A549 (cell line): ENCODE data around the gene SVEP1. TPM values are rescaled to one million over a fixed set of nuclear protein-coding genes. Genes with fewer than 3 reads are reported as not detected.

Experiments
- ATAC-seq, 2 experiments: fragments of 200-7000 bp in 1 of 2; fragments of >200 bp in 1 of 2; cut with Nextera tagmentation in 1 of 2; cut with Tn5 transposase in 1 of 2; 3 replicates each; pipeline versions ENCODE4 v1.8.0 to v1.9.1; 2018 to 2020; ENCODE audit warnings: mild to moderate bottlenecking in 1 of 2, moderate library complexity in 1 of 2
- CTCF ChIA-PET: fragments of 300-600 bp; sonication (Branson Sonifier 250); formaldehyde crosslinking; extraction: SDS; loops from one replicate; lab custom pipeline; 2021; ENCODE audit warnings: antibody characterized with exemption, inconsistent platforms; lab: Yijun Ruan, JAX
- POLR2A ChIA-PET: fragments of 350-600 bp; formaldehyde crosslinking; extraction: SDS; loops from one replicate; lab custom pipeline; 2021; ENCODE audit warnings: antibody characterized with exemption, inconsistent platforms; lab: Yijun Ruan, JAX
- DNase-seq, 2 experiments: peaks; one replicate each; pipeline versions ENCODE4 v3.0.0 to v3.0.0-alpha.2; 2011 to 2016; ENCODE audit warnings: low read depth in 1 of 2, low spot score in 1 of 2
- FAIRE-seq: peaks from 2 replicates; lab custom pipeline; 2011; peaks lifted over from hg19 to GRCh38; lab: Jason Lieb, UNC
- H3K27ac ChIP-seq, 2 experiments: fragments of >200 bp; sonication (Bioruptor Twin); formaldehyde crosslinking; 3 replicates each; pipeline ENCODE4 v1.5.1; 2016 to 2017
- H3K4me1 ChIP-seq: fragments of >200 bp; sonication (Bioruptor Twin); formaldehyde crosslinking; 3 replicates; pipeline ENCODE4 v1.6.1; 2016
- H3K4me2 ChIP-seq: fragments of >200 bp; sonication (Bioruptor Twin); formaldehyde crosslinking; 3 replicates; pipeline ENCODE4 v1.6.1; 2016
- H3K4me3 ChIP-seq: fragments of >200 bp; sonication (Bioruptor Twin); formaldehyde crosslinking; 3 replicates; pipeline ENCODE4 v1.5.1; 2016
- H3K9me3 ChIP-seq: fragments of >200 bp; sonication (Bioruptor Twin); formaldehyde crosslinking; 3 replicates; pipeline ENCODE4 v1.6.1; 2016
- BHLHE40 ChIP-seq: IDR thresholded peaks from 2 replicates; pipeline ENCODE4 v1.6.1; 2012; ENCODE audit warnings: low read depth, low read length, inconsistent platforms
- CBX2 ChIP-seq: fragments of 200-600 bp; sonication (generic); IDR thresholded peaks from 2 replicates; pipeline ENCODE4 v1.6.1; 2016; ENCODE audit warnings: low read depth, mild to moderate bottlenecking, borderline replicate concordance
- CHD4 ChIP-seq: fragments of 200-600 bp; sonication (generic); IDR thresholded peaks from 2 replicates; pipeline ENCODE4 v1.6.1; 2016; ENCODE audit warnings: antibody characterized with exemption, mild to moderate bottlenecking, borderline replicate concordance
- EHF ChIP-seq: fragments of 250-450 bp; sonication (Bioruptor Pico); IDR thresholded peaks from 2 replicates; pipeline ENCODE4 v1.5.0; 2020; ENCODE audit warnings: mild to moderate bottlenecking
- EP300 ChIP-seq, 2 experiments: fragments of >200 bp; sonication (Bioruptor Twin); formaldehyde crosslinking; IDR thresholded peaks; 2 replicates in 1 of 2; 3 replicates in 1 of 2; pipeline ENCODE4 v1.6.1; 2016 to 2017
- FOSB ChIP-seq: fragments of 250-450 bp; sonication (Bioruptor Pico); IDR thresholded peaks from 2 replicates; pipeline ENCODE4 v1.5.0; 2020; ENCODE audit warnings: mild to moderate bottlenecking, moderate library complexity
- HDAC2 ChIP-seq: fragments of 200-600 bp; sonication (generic); IDR thresholded peaks from 2 replicates; pipeline ENCODE4 v1.6.1; 2016
- HOXA7 ChIP-seq: fragments of 250-450 bp; sonication (Bioruptor Pico); IDR thresholded peaks from 2 replicates; pipeline ENCODE4 v1.5.0; 2020; ENCODE audit warnings: mild to moderate bottlenecking, moderate library complexity
- HOXB13 ChIP-seq: fragments of 250-450 bp; sonication (Bioruptor Pico); IDR thresholded peaks from 2 replicates; pipeline ENCODE4 v1.5.0; 2020; ENCODE audit warnings: low read depth, mild to moderate bottlenecking, moderate library complexity
- KDM1A ChIP-seq: fragments of 200-600 bp; sonication (generic); IDR thresholded peaks from 2 replicates; pipeline ENCODE4 v1.6.1; 2016; ENCODE audit warnings: low read depth, mild to moderate bottlenecking
- KDM5A ChIP-seq: fragments of 200-600 bp; sonication (generic); IDR thresholded peaks from 2 replicates; pipeline ENCODE4 v1.6.1; 2016; ENCODE audit warnings: antibody characterized with exemption, mild to moderate bottlenecking
- NFE2L2 ChIP-seq: fragments of 150-350 bp; conservative IDR thresholded peaks from 2 replicates; pipeline ENCODE4 v1.6.1; 2014; ENCODE audit warnings: low read length
- NR3C1 ChIP-seq: fragments of >200 bp; sonication (Bioruptor Twin); formaldehyde crosslinking; IDR thresholded peaks from 3 replicates; pipeline ENCODE4 v1.6.1; 2017
- RARB ChIP-seq: fragments of 250-450 bp; sonication (Bioruptor Pico); IDR thresholded peaks from 2 replicates; pipeline ENCODE4 v1.8.0; 2021; ENCODE audit warnings: mild to moderate bottlenecking, moderate library complexity
- REST ChIP-seq: fragments of 200-600 bp; sonication (generic); IDR thresholded peaks from 2 replicates; pipeline ENCODE4 v1.6.1; 2016; ENCODE audit warnings: antibody characterized with exemption, mild to moderate bottlenecking, moderate library complexity
- RFX5 ChIP-seq: fragments of 450-650 bp; IDR thresholded peaks from 2 replicates; pipeline ENCODE4 v1.7.1; 2014; ENCODE audit warnings: antibody characterized with exemption, mild to moderate bottlenecking, moderate library complexity
- TFCP2L1 ChIP-seq: fragments of 250-450 bp; sonication (Bioruptor Pico); IDR thresholded peaks from 2 replicates; pipeline ENCODE4 v1.5.0; 2021; ENCODE audit warnings: mild to moderate bottlenecking
- USF2 ChIP-seq: fragments of 450-650 bp; IDR thresholded peaks from 2 replicates; pipeline ENCODE4 v1.6.1; 2014; ENCODE audit warnings: antibody characterized with exemption
- ZFP36 ChIP-seq: fragments of 450-650 bp; IDR thresholded peaks from 2 replicates; pipeline ENCODE4 v1.6.1; 2014; ENCODE audit warnings: borderline replicate concordance; ENCODE audit not compliant: partially characterized antibody
- WGBS: methylation state at CpG from one replicate; pipeline ENCODE4 v1.1.6; 2017; ENCODE audit errors: missing lambda C conversion rate; 5-methylcytosine and 5-hydroxymethylcytosine counted together
- polyA plus RNA-seq, 4 experiments: library from polyadenylated mRNA; depleted of rRNA in 3 of 4; stranded (reverse); fragments of >200 nt; fragmentation: RNase III in 1 of 4; extraction: RNeasy Plus Mini Kit Qiagen cat#74134 plus additional on column Dnase treatment in 1 of 4; gene quantifications; 2 replicates in 3 of 4; 3 replicates in 1 of 4; pipeline ENCODE4 v1.2.3, GENCODE V29; 2011 to 2017
- TF ChIP-seq, protein P1 (sequence below): fragments of 250-450 bp; sonication (Bioruptor Pico); IDR thresholded peaks from 2 replicates; pipeline ENCODE4 v1.5.0; 2020; ENCODE audit warnings: low read depth, mild to moderate bottlenecking, moderate library complexity
- TF ChIP-seq, protein P2 (sequence below): fragments of >200 bp; sonication (Bioruptor Twin); formaldehyde crosslinking; IDR thresholded peaks from 3 replicates; pipeline ENCODE4 v1.5.1; 2016
- TF ChIP-seq, protein P3 (sequence below): IDR thresholded peaks from 2 replicates; pipeline ENCODE4 v1.6.1; 2012

SVEP1 gene
- polyA plus RNA-seq, 2 of the 4 experiments (the other 2 are of a cell fraction), result 0.52 to 1.5 TPM

- no peak overlapping the region for H3K27ac ChIP-seq
- ATAC-seq (no peak), DNase-seq (no peak), FAIRE-seq (no peak)
- peaks cover 19% of the 10 kb centered on the region for H3K4me1 ChIP-seq
- CTCF ChIA-PET, result interaction anchor here (0.6 kb wide), 1 partner anchor 859 kb away, joined by 3 read pairs; no protein-coding TSS in a partner anchor
- H3K4me2 ChIP-seq, result no peak overlapping the region
- no peak for TF ChIP-seq CHD4
- no peak for TF ChIP-seq KDM5A
- no peak for TF ChIP-seq HDAC2
- no peak overlapping the region for H3K4me3 ChIP-seq
- POLR2A ChIA-PET, result no interaction called here
- H3K9me3 ChIP-seq, result peaks cover 8% of the 10 kb centered on the region; the same call in 2 of the 3 replicates
Observed at GRCh38 chr9:110447476-110447875, 132.1 kb downstream of the SVEP1 start.

GRCh38 chr9:110446171-110446570 lies 133.4 kb downstream of the SVEP1 start:
- Histone ChIP-seq H3K4me2 (no peak overlapping the region), H3K4me3 (no peak overlapping the region), H3K9me3 (peaks cover 8% of the 10 kb centered on the region; the same call in 2 of the 3 replicates), H3K27ac (no peak overlapping the region), H3K4me1 (peaks cover 19% of the 10 kb centered on the region)
- no peak for TF ChIP-seq NFE2L2
- no peak for TF ChIP-seq RARB
- ChIA-PET CTCF (no interaction called here), POLR2A (interaction anchor here (0.5 kb wide), 1 partner anchor 195 kb away, joined by 6 read pairs; no protein-coding TSS in a partner anchor)
- no peak for DNase-seq
- FAIRE-seq, result no peak
- no peak for ATAC-seq

GRCh38 chr9:110444911-110445310 lies 134.6 kb downstream of the SVEP1 start:
- Histone ChIP-seq H3K4me2 (no peak overlapping the region), H3K9me3 (peaks cover 8% of the 10 kb centered on the region; the same call in 2 of the 3 replicates), H3K4me3 (no peak overlapping the region)
- ATAC-seq, result no peak
- POLR2A ChIA-PET, result no interaction called here
- DNase-seq, result no peak
- no peak for FAIRE-seq
- CTCF ChIA-PET, result no interaction called here
- TF ChIP-seq NR3C1, result no peak
- TF ChIP-seq, protein P1, sequence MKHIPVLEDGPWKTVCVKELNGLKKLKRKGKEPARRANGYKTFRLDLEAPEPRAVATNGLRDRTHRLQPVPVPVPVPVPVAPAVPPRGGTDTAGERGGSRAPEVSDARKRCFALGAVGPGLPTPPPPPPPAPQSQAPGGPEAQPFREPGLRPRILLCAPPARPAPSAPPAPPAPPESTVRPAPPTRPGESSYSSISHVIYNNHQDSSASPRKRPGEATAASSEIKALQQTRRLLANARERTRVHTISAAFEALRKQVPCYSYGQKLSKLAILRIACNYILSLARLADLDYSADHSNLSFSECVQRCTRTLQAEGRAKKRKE (CRISPR knock-in tag), result no peak
- no peak for TF ChIP-seq HOXB13 (CRISPR knock-in tag)
- TF ChIP-seq CBX2, result no peak
- TF ChIP-seq, protein P2, sequence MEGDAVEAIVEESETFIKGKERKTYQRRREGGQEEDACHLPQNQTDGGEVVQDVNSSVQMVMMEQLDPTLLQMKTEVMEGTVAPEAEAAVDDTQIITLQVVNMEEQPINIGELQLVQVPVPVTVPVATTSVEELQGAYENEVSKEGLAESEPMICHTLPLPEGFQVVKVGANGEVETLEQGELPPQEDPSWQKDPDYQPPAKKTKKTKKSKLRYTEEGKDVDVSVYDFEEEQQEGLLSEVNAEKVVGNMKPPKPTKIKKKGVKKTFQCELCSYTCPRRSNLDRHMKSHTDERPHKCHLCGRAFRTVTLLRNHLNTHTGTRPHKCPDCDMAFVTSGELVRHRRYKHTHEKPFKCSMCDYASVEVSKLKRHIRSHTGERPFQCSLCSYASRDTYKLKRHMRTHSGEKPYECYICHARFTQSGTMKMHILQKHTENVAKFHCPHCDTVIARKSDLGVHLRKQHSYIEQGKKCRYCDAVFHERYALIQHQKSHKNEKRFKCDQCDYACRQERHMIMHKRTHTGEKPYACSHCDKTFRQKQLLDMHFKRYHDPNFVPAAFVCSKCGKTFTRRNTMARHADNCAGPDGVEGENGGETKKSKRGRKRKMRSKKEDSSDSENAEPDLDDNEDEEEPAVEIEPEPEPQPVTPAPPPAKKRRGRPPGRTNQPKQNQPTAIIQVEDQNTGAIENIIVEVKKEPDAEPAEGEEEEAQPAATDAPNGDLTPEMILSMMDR, result no peak
- no peak for TF ChIP-seq HOXA7
- TF ChIP-seq, protein P3, sequence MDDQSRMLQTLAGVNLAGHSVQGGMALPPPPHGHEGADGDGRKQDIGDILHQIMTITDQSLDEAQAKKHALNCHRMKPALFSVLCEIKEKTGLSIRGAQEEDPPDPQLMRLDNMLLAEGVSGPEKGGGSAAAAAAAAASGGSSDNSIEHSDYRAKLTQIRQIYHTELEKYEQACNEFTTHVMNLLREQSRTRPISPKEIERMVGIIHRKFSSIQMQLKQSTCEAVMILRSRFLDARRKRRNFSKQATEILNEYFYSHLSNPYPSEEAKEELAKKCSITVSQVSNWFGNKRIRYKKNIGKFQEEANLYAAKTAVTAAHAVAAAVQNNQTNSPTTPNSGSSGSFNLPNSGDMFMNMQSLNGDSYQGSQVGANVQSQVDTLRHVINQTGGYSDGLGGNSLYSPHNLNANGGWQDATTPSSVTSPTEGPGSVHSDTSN, result no peak
- no peak for TF ChIP-seq EP300 (IDR thresholded peaks at IDR 0.05)
- no peak for TF ChIP-seq RFX5
- TF ChIP-seq ZFP36, result no peak
- no peak for TF ChIP-seq FOSB (CRISPR knock-in tag)
- no peak for TF ChIP-seq EHF (CRISPR knock-in tag)
- TF ChIP-seq BHLHE40, result no peak
- no peak for TF ChIP-seq CHD4
- no peak for TF ChIP-seq USF2
- TF ChIP-seq TFCP2L1 (CRISPR knock-in tag), result no peak
- TF ChIP-seq REST, result no peak
- TF ChIP-seq KDM1A, result no peak
- TF ChIP-seq, all 56 proteins: peak for 0
- Histone ChIP-seq H3K27ac (no peak overlapping the region; a peak in 1 of 6 replicates), H3K4me1 (peaks cover 19% of the 10 kb centered on the region)
- 58% methylated on average over 6 of the region's 6 CpGs for WGBS
